NCI-H526 (cell line): ENCODE measurements around the gene PEPD.

Source experiments
- DNase-seq, 2 experiments: peaks; one replicate each; lab custom pipeline; 2025; lab: John Stamatoyannopoulos, UW

Gene PEPD

GRCh38 chr19:33383720-33384292 is 137.8 kb downstream of the PEPD start:
- no peak for DNase-seq

GRCh38 chr19:33382982-33383381 is 138.6 kb downstream of the PEPD start:
- DNase-seq: no peak

GRCh38 chr19:33382006-33382405 is 139.6 kb downstream of the PEPD start:
- no peak for DNase-seq

- no peak for DNase-seq
Measured at GRCh38 chr19:33381101-33381500, 140.5 kb downstream of the PEPD start.

- DNase-seq: no peak
Measured at GRCh38 chr19:33379151-33379829, 142.3 kb downstream of the PEPD start.

- DNase-seq: no peak
Measured at GRCh38 chr19:33377586-33378475, 143.8 kb downstream of the PEPD start.

GRCh38 chr19:33376941-33377557 is 144.5 kb downstream of the PEPD start:
- DNase-seq: peak in 1 of 2 experiments; percentile 44

GRCh38 chr19:33376423-33376822 is 145.2 kb downstream of the PEPD start:
- DNase-seq: no peak

GRCh38 chr19:33375837-33376159 is 145.8 kb downstream of the PEPD start:
- no peak for DNase-seq

- DNase-seq: no peak
Measured at GRCh38 chr19:33375156-33375836, 146.3 kb downstream of the PEPD start.

GRCh38 chr19:33374236-33374714 is 147.3 kb downstream of the PEPD start:
- peak; percentile 13 to 71 for DNase-seq

GRCh38 chr19:33373453-33374235 is 147.9 kb downstream of the PEPD start, which contains the start of gene CEBPG:
Gene CEBPG (plus strand): TSS chr19:33373709. CDS start chr19:33379240, 5,531 bp downstream.
- DNase-seq: peak; percentile 89 to 97

GRCh38 chr19:33370783-33371182 is 150.8 kb downstream of the PEPD start:
- no peak for DNase-seq

GRCh38 chr19:33368074-33368864 is 153.3 kb downstream of the PEPD start:
- no peak for DNase-seq

GRCh38 chr19:33366897-33367296 is 154.7 kb downstream of the PEPD start:
- no peak for DNase-seq

GRCh38 chr19:33366127-33366526 is 155.5 kb downstream of the PEPD start:
- no peak for DNase-seq

GRCh38 chr19:33365691-33366090 is 155.9 kb downstream of the PEPD start:
- no peak for DNase-seq

GRCh38 chr19:33363476-33363875 is 158.1 kb downstream of the PEPD start:
- no peak for DNase-seq

GRCh38 chr19:33362508-33363228 is 158.9 kb downstream of the PEPD start:
- no peak for DNase-seq
